CD1c-positive myeloid dendritic cell (primary cell): ENCODE data around the gene CREB3L2.
"Not testable (repeated sequence)": the region's sequence is repeated elsewhere in the genome, so short reads cannot be mapped to it uniquely, and the experiment has no call there.

Source experiments
- DNase-seq: peaks from one replicate; pipeline ENCODE4 v3.0.0-alpha.2; 2016; ENCODE audit errors: extremely low spot score

The CREB3L2 gene

GRCh38 chr7:137933270-137934017, 68.4 kb downstream of the CREB3L2 start:
- no peak for DNase-seq

- DNase-seq, result peak; percentile 37
Observed at GRCh38 chr7:137932881-137933269, 69.0 kb downstream of the CREB3L2 start.

DNA sequence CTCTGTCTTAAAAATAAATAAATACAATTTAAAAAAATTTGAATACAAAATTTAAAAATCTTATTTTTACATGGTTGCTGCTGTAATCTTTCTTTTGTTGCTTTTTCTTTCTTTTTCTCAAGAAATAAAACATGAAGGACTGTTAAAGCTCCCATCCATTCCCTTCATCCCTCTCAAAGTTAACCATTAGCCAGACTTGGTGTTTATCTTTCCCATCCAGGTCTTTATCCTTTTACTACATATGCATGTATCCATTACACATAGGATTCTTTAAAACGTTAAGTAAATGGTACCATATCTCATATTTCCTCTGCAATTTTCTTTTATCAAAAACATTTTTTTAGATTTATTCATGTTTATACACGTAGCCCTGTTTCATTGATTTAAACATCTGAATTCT, 70.1 kb downstream of the CREB3L2 start:
- no peak for DNase-seq

GRCh38 chr7:137930581-137930980, 71.3 kb downstream of the CREB3L2 start:
- no peak for DNase-seq

- DNase-seq, result no peak
Observed at GRCh38 chr7:137928626-137929025, 73.3 kb downstream of the CREB3L2 start.

GRCh38 chr7:137927386-137927785, 74.5 kb downstream of the CREB3L2 start:
- no peak for DNase-seq

- DNase-seq, result not testable (repeated sequence)
Observed at GRCh38 chr7:137926206-137926605, 75.7 kb downstream of the CREB3L2 start.

DNA sequence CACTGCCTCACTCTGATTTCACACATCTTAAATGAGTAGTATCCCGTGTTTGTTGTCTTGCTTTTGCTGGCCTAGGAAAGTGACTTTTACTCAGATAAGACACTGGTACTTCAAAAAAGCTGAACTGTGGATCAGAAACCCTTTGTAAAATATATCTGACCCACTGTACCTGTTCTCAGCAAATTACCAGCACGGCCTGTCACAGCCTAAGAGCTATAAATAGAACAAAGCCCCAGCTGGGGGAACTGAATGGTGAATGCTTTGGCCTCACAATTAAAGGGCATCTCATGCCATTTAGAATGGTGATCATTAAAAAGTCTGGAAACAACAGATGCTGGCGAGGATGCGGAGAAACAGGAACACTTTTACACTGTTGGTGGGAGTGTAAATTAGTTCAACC, 76.1 kb downstream of the CREB3L2 start:
- no peak for DNase-seq

GRCh38 chr7:137925091-137925490, 76.8 kb downstream of the CREB3L2 start:
- DNase-seq, result no peak

DNA sequence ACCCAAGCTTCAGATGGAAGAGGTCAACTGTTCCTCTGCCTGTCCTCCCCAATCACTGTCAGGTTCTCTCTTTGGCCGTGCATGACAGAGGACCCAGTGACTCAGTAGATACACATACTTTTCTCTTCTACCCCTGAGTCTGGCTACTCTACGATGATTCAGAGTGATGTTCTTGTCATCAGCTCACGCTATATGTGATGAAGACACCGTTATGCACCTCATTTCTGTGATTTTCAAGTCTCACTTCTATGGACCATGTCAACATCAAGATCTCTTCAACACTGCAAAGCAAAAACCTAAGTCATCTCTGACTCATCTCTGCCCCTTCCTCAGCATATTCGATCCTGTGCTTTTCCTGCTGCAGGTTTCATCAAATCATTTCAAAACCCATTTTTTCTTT, 78.5 kb downstream of the CREB3L2 start:
- DNase-seq, result no peak

GRCh38 chr7:137920637-137921399, 81.1 kb downstream of the CREB3L2 start:
- no peak for DNase-seq

DNA sequence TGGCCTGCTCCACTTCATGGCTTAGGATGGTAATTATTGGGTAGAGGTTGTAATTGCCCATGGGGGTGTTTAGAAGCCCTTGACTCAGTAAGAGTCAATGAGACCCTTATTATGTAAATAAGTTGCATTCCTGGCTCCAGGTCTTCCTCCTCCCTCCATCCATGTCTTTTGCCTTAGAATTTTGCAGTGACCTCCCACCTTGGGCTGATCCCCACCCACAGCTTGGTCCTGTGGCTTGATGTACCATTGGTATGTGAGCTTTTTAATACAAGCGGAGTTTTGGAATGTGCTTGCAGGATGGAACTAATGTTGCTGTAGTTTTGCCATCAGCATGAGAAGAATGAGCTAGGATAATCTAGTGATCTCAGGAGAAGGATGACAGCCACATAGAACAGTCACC, 81.9 kb downstream of the CREB3L2 start:
- DNase-seq, result no peak

- DNase-seq, result no peak
Observed at GRCh38 chr7:137916980-137917645, 84.8 kb downstream of the CREB3L2 start.

DNA sequence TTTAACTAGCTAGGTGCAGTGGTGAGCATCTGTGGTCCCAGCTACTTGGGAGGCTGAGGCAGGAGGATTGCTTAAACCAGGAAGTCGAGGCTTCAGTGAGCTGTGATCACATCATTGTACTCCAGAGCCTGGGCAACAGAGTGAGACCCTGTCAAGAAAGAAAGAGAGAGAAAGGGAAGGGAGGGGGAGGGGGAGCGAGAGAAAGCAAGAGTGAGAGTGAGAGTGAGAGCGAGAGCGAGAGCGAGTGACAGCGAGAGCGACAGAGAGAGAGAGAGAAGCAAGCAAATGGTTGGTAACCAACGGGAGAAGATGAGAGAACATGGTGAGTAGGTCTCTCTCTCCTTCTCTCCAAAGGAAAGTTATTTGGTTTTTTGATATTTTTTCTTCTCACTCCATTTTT, 85.3 kb downstream of the CREB3L2 start:
- no peak for DNase-seq

DNA sequence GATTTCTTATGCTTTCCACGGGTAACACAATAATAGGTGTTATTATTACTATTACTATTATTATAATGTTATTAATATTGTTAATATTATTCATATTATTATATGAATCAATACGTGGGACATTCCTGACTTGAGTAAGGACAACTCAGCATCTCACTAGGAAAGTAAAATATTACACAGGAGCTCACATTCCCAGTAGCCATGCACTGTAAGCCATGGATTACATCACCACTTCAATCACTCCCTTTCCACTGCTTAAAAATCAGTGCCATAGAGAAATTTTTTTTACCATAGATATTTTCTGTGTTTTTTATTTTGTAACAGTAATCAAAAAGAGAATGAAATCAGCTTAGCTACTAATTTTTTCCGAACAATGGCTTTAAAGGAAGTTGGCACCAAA, 86.6 kb downstream of the CREB3L2 start:
- DNase-seq, result no peak

GRCh38 chr7:137913985-137914384, 87.9 kb downstream of the CREB3L2 start:
- no peak for DNase-seq

DNA sequence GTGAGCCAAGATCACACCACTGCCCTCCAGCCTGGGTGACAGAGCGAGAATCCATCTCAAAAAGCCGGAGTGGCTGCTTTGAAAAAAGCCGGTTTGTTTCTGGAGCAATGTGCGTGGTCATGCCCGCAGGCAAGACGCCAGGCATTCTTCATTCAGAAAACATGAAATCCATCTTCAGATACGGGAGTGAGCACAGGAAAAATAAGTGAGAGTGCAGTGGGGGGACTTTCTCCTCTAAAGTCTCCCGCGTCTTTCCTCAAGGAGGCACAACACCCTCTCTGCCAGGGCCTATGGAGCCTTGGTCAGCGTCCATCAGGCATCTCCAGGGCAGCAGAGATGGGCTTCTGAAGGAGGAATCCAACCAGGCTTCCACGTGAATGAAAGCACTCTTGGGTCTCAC, 92.8 kb downstream of the CREB3L2 start:
- no peak for DNase-seq

- DNase-seq, result no peak
Observed at GRCh38 chr7:137908106-137908505, 93.8 kb downstream of the CREB3L2 start.

GRCh38 chr7:137906636-137907035, 95.2 kb downstream of the CREB3L2 start:
- not testable (repeated sequence) for DNase-seq

- no peak for DNase-seq
Observed at GRCh38 chr7:137904833-137905232, 97.1 kb downstream of the CREB3L2 start.

GRCh38 chr7:137903382-137904169, 98.3 kb downstream of the CREB3L2 start:
- DNase-seq, result peak; percentile 89

DNA sequence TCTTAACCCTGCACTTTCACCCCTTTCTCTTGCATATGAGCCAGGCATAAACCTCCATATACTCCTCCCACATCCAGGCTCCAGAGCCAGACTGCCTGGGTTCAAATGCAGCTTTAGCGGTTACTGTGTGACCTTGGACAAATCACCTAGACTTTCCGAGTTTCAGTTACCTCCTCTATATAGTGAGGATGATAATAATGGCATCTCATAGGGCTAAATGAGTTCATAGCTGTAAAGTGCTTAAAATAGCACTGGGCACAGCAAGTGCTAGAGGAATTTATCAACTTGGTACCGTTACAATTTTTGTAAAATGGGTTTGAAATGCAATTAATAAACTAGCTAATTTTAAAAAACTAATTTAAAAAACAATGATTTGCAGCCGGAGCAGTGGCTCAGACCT, 101.7 kb downstream of the CREB3L2 start:
- DNase-seq, result no peak
